ENCODE results near the gene SLC25A21.

- TF ChIP-seq CTCF (IDR thresholded peaks at IDR 0.05): no peak
- no peak for TF ChIP-seq EP300 (IDR thresholded peaks at IDR 0.05)
Measured at GRCh38 chr14:36726128-36726527, 446.3 kb downstream of the SLC25A21 start.

Data from ovary (tissue), 3 donors.